GM19452 (cell line): ENCODE data around the gene IGF2BP3.
"Not testable (repeated sequence)": the region's sequence is repeated elsewhere in the genome, so short reads cannot be mapped to it uniquely, and the experiment has no call there.

Experiments used
- ATAC-seq: cut with Tn5 transposase; IDR thresholded peaks from one replicate; pipeline ENCODE4 v1.9.1; 2021; ENCODE audit not compliant: unreplicated experiment

The IGF2BP3 gene

GRCh38 chr7:23343806-23344475, 126.3 kb downstream of the IGF2BP3 start:
- ATAC-seq, result no peak

- ATAC-seq, result no peak
Observed at GRCh38 chr7:23343102-23343501, 127.2 kb downstream of the IGF2BP3 start.

GRCh38 chr7:23341846-23342598, 128.3 kb downstream of the IGF2BP3 start:
- ATAC-seq, result no peak

GRCh38 chr7:23338863-23339262, 131.4 kb downstream of the IGF2BP3 start:
- no peak for ATAC-seq

GRCh38 chr7:23338439-23338838, 131.9 kb downstream of the IGF2BP3 start:
- no peak for ATAC-seq

- ATAC-seq, result no peak
Observed at GRCh38 chr7:23337374-23337773, 132.9 kb downstream of the IGF2BP3 start.

- no peak for ATAC-seq
Observed at GRCh38 chr7:23336799-23337283, 133.4 kb downstream of the IGF2BP3 start.

GRCh38 chr7:23336086-23336485, 134.2 kb downstream of the IGF2BP3 start:
- no peak for ATAC-seq

GRCh38 chr7:23335621-23336020, 134.7 kb downstream of the IGF2BP3 start:
- no peak for ATAC-seq

GRCh38 chr7:23335136-23335535, 135.2 kb downstream of the IGF2BP3 start:
- ATAC-seq, result no peak

GRCh38 chr7:23334482-23335056, 135.7 kb downstream of the IGF2BP3 start:
- no peak for ATAC-seq

GRCh38 chr7:23333671-23334246, 136.5 kb downstream of the IGF2BP3 start:
- ATAC-seq, result no peak

- no peak for ATAC-seq
Observed at GRCh38 chr7:23332910-23333612, 137.2 kb downstream of the IGF2BP3 start.

- no peak for ATAC-seq
Observed at GRCh38 chr7:23332193-23332592, 138.1 kb downstream of the IGF2BP3 start.

GRCh38 chr7:23331132-23331531, 139.2 kb downstream of the IGF2BP3 start:
- no peak for ATAC-seq

- no peak for ATAC-seq
Observed at GRCh38 chr7:23315366-23315765, 154.9 kb downstream of the IGF2BP3 start.

GRCh38 chr7:23312141-23312540, 158.2 kb downstream of the IGF2BP3 start:
- not testable (repeated sequence) for ATAC-seq

GRCh38 chr7:23308754-23309153, 161.5 kb downstream of the IGF2BP3 start:
- ATAC-seq, result no peak

GRCh38 chr7:23306936-23307521, 163.3 kb downstream of the IGF2BP3 start:
- no peak for ATAC-seq

GRCh38 chr7:23299770-23300300, 170.5 kb downstream of the IGF2BP3 start:
- no peak for ATAC-seq
